GM18511 (cell line): Measurements from ENCODE around the gene HEXD.
"Not testable (repeated sequence)": the region's sequence is repeated elsewhere in the genome, so short reads cannot be mapped to it uniquely, and the experiment has no call there.

ENCODE experiments used
- ATAC-seq: cut with Tn5 transposase; IDR thresholded peaks from one replicate; pipeline ENCODE4 v1.9.1; 2021; ENCODE audit warnings: mild to moderate bottlenecking, moderate library complexity; ENCODE audit not compliant: unreplicated experiment

HEXD gene

GRCh38 chr17:82457073-82457928 is 39.2 kb downstream of the HEXD start:
- ATAC-seq: no peak

- ATAC-seq: no peak
Observed at GRCh38 chr17:82457929-82458178, 39.7 kb downstream of the HEXD start.

GRCh38 chr17:82458179-82458884 is 40.2 kb downstream of the HEXD start, which contains the start of gene NARF:
Gene NARF (plus strand): TSS chr17:82458741. CDS start chr17:82458804, 63 bp downstream.
- peak; percentile 95 for ATAC-seq

- peak; percentile 22 for ATAC-seq
Observed at GRCh38 chr17:82458885-82459424, 40.8 kb downstream of the HEXD start.

GRCh38 chr17:82459936-82460335 is 41.8 kb downstream of the HEXD start:
- ATAC-seq: not testable (repeated sequence)

GRCh38 chr17:82461827-82462524 is 43.8 kb downstream of the HEXD start:
- ATAC-seq: no peak

GRCh38 chr17:82463391-82463790 is 45.2 kb downstream of the HEXD start:
- no peak for ATAC-seq

GRCh38 chr17:82463925-82464566 is 45.9 kb downstream of the HEXD start:
- no peak for ATAC-seq

GRCh38 chr17:82464567-82464929 is 46.4 kb downstream of the HEXD start:
- ATAC-seq: no peak

- ATAC-seq: no peak
Observed at GRCh38 chr17:82465023-82465603, 47.0 kb downstream of the HEXD start.

- ATAC-seq: no peak
Observed at GRCh38 chr17:82468692-82469091, 50.5 kb downstream of the HEXD start.

GRCh38 chr17:82470065-82470464 is 51.9 kb downstream of the HEXD start:
- ATAC-seq: no peak

GRCh38 chr17:82474223-82475010 is 56.3 kb downstream of the HEXD start:
- ATAC-seq: no peak

GRCh38 chr17:82475458-82475857 is 57.3 kb downstream of the HEXD start:
- ATAC-seq: no peak

- ATAC-seq: no peak
Observed at GRCh38 chr17:82477934-82478333, 59.8 kb downstream of the HEXD start.

- no peak for ATAC-seq
Observed at GRCh38 chr17:82479602-82480001, 61.5 kb downstream of the HEXD start.

GRCh38 chr17:82480318-82480717 is 62.2 kb downstream of the HEXD start:
- no peak for ATAC-seq

GRCh38 chr17:82483204-82483660 is 65.1 kb downstream of the HEXD start:
- ATAC-seq: no peak

GRCh38 chr17:82483836-82484235 is 65.7 kb downstream of the HEXD start:
- no peak for ATAC-seq
